Measurements from ENCODE around the gene ADCY9. TPM values are rescaled to one million over a fixed set of nuclear protein-coding genes. Genes with fewer than 3 reads are reported as not detected.

Gene ADCY9
- total RNA-seq, 1 donor from 2014 or later, result 43.2 TPM

DNA sequence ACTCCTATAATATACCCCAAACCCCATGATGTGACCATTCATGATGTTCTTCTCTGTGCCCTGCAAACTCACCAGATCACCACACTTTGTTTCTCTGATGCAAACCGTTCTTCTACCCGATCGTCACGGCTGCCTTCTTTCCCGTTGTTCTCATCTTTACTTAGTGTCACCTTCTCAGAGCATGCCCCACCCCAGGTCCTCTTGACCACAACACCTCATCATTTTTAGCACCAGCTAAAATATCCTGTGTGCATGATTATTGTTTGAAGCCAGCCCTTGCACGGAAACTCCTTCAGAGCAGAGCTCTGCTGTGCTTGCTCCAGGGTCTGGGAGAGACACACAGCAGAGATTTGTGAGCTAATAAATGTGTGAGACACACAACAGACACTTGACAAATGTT lies 196.8 kb downstream of the ADCY9 start:
- Histone ChIP-seq H3K4me1 (no peaks in the 10 kb centered on the region), H3K9me3 (peaks cover 5% of the 10 kb centered on the region), H3K4me3 (no peak overlapping the region), H3K27me3 (ENCODE audit: low read depth) (no peaks in the 10 kb centered on the region), H3K36me3 (no peaks in the 10 kb centered on the region), H3K27ac (no peak overlapping the region)
- TF ChIP-seq, protein P1, sequence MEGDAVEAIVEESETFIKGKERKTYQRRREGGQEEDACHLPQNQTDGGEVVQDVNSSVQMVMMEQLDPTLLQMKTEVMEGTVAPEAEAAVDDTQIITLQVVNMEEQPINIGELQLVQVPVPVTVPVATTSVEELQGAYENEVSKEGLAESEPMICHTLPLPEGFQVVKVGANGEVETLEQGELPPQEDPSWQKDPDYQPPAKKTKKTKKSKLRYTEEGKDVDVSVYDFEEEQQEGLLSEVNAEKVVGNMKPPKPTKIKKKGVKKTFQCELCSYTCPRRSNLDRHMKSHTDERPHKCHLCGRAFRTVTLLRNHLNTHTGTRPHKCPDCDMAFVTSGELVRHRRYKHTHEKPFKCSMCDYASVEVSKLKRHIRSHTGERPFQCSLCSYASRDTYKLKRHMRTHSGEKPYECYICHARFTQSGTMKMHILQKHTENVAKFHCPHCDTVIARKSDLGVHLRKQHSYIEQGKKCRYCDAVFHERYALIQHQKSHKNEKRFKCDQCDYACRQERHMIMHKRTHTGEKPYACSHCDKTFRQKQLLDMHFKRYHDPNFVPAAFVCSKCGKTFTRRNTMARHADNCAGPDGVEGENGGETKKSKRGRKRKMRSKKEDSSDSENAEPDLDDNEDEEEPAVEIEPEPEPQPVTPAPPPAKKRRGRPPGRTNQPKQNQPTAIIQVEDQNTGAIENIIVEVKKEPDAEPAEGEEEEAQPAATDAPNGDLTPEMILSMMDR (IDR thresholded peaks at IDR 0.05), result no peak
- DNase-seq (no peak), ATAC-seq (no peak)
- intact Hi-C loops (cut with DNase I), result no loop called here

DNA sequence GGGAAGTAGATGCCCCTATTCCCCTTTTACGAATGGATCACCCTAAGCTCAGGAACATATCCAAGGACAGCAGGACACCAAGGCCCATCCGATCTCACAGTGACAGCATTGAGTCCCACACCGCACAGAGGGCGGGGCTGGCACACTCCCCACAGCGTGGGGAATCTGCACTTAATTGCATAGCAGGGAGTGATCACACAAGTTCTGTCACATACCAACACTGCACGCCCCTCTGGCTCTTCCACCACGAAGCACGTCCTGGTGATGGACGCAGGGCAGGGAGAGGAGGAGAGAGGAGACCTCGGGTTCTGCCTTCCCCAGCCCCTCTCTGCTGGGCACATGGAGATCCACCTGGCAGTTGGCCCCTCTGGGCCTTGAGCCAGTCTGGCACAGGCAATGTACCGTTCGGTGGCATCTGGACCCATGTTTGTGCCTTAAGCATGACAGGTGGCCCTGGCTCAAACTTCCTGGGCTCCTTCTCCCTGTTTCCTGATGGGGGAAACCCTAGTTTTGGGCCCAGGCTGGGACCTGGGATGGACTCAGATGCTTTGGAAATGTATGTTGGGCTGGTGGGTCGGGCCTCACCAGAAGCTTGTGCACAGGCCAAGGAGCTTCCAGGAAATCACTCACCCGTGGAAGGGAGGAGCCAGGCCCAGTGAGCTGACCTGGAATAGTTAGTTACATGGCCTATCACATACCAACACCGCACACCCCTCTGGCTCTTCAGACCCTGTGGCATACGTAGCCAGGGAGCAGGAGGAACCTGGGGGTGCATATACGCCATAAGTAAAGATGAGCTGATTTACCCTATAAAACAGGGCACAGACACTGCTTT lies 200.6 kb downstream of the ADCY9 start:
- ATAC-seq, result no peak
- TF ChIP-seq, protein P1 (IDR thresholded peaks at IDR 0.05), result no peak

DNA sequence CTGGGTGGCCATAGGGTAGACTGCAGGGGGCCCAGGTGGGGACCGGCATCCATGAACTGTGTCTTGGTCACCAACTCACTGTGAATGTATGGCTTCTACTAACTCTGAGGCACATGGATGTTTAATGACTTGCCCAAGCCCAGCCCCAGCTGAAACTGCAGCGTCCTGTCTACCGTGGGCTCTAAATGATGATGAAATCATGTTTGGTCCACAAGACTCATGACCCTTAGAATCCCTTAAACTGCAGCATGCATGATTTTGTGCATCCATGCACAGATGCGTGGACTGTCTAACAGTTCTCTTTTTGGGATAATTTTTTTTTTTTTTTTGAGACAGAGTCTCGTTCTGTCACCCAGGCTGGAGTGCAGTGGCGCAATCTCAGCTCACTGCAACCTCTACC lies 203.3 kb downstream of the ADCY9 start:
- no peak for DNase-seq
- ATAC-seq, result no peak
- intact Hi-C loops (cut with DNase I), result no loop called here

More for the DNA sequence above, 200.6 kb downstream of the ADCY9 start:
- Histone ChIP-seq H3K36me3 (no peaks in the 10 kb centered on the region), H3K9me3 (peaks cover 5% of the 10 kb centered on the region), H3K27me3 (ENCODE audit: low read depth) (no peaks in the 10 kb centered on the region), H3K27ac (no peak overlapping the region), H3K4me1 (no peaks in the 10 kb centered on the region), H3K4me3 (no peak overlapping the region)
- peak; percentile 30 for DNase-seq
- intact Hi-C loops (cut with DNase I), result no loop called here

More for the DNA sequence above, 203.3 kb downstream of the ADCY9 start:
- Histone ChIP-seq H3K4me3 (no peak overlapping the region), H3K36me3 (no peaks in the 10 kb centered on the region), H3K4me1 (no peaks in the 10 kb centered on the region), H3K9me3 (no peaks in the 10 kb centered on the region), H3K27me3 (ENCODE audit: low read depth) (no peaks in the 10 kb centered on the region), H3K27ac (no peak overlapping the region)
- TF ChIP-seq, protein P1 (IDR thresholded peaks at IDR 0.05), result no peak

Other genes with a start within 250 kb of the ADCY9 start
- gene CREBBP, start 235.7 kb downstream of the ADCY9 start, total RNA-seq, result 78.3 TPM
- 1.4 TPM for gene SRL, start 125.6 kb upstream of the ADCY9 start, total RNA-seq
- 12.9 TPM for gene TFAP4, start 156.6 kb upstream of the ADCY9 start, total RNA-seq
- 21.5 TPM for gene GLIS2, start 199.6 kb upstream of the ADCY9 start, total RNA-seq
- 40.0 TPM for gene PAM16, start 234.9 kb upstream of the ADCY9 start, total RNA-seq